GM18519 (cell line): ENCODE data around the gene SLC35C1.
"Not testable (repeated sequence)": the region's sequence is repeated elsewhere in the genome, so short reads cannot be mapped to it uniquely, and the experiment has no call there.

Experiments used
- ATAC-seq: cut with Tn5 transposase; IDR thresholded peaks from one replicate; pipeline ENCODE4 v1.9.1; 2021; ENCODE audit warnings: mild to moderate bottlenecking, moderate library complexity; ENCODE audit not compliant: unreplicated experiment, low FRiP score

The SLC35C1 gene

GRCh38 chr11:45786272-45786671, 18.7 kb upstream of the SLC35C1 start:
- no peak for ATAC-seq

- no peak for ATAC-seq
Measured at GRCh38 chr11:45788887-45789286, 16.1 kb upstream of the SLC35C1 start.

- ATAC-seq = no peak
Measured at GRCh38 chr11:45791524-45791923, 13.4 kb upstream of the SLC35C1 start.

- ATAC-seq = no peak
Measured at GRCh38 chr11:45794169-45794568, 10.8 kb upstream of the SLC35C1 start.

- no peak for ATAC-seq
Measured at GRCh38 chr11:45795379-45795778, 9.6 kb upstream of the SLC35C1 start.

- no peak for ATAC-seq
Measured at GRCh38 chr11:45796461-45796861, 8.5 kb upstream of the SLC35C1 start.

GRCh38 chr11:45798793-45799441, 6.0 kb upstream of the SLC35C1 start:
- no peak for ATAC-seq

GRCh38 chr11:45799562-45799961, 5.4 kb upstream of the SLC35C1 start:
- no peak for ATAC-seq

GRCh38 chr11:45800261-45800660, 4.7 kb upstream of the SLC35C1 start:
- no peak for ATAC-seq

GRCh38 chr11:45801723-45802315, 3.1 kb upstream of the SLC35C1 start:
- ATAC-seq = no peak

GRCh38 chr11:45802531-45803317, 2.2 kb upstream of the SLC35C1 start:
- no peak for ATAC-seq

- no peak for ATAC-seq
Measured at GRCh38 chr11:45803971-45804760, 783 bp upstream of the SLC35C1 start.

GRCh38 chr11:45805305-45806071, 539 bp downstream of the SLC35C1 start:
- ATAC-seq = no peak

- no peak for ATAC-seq
Measured at GRCh38 chr11:45806072-45806933, 1.4 kb downstream of the SLC35C1 start.

- ATAC-seq = no peak
Measured at GRCh38 chr11:45806937-45807791, 2.2 kb downstream of the SLC35C1 start.

- ATAC-seq = no peak
Measured at GRCh38 chr11:45807792-45808238, 2.9 kb downstream of the SLC35C1 start.

- not testable (repeated sequence) for ATAC-seq
Measured at GRCh38 chr11:45808427-45808826, 3.5 kb downstream of the SLC35C1 start.
